ENCODE data around the gene SGPP1. TPM values are rescaled to one million over a fixed set of nuclear protein-coding genes. Genes with fewer than 3 reads are reported as not detected.
"Not testable (repeated sequence)": the region's sequence is repeated elsewhere in the genome, so short reads cannot be mapped to it uniquely, and the experiment has no call there.

Gene SGPP1
- 19.4 and 21.8 TPM in 2 replicates for total RNA-seq

GRCh38 chr14:63727736-63728728 is at the start of gene SGPP1:
TSS of gene SGPP1 (minus strand) at chr14:63728065. CDS start at chr14:63727944, 121 bp downstream.
- intact Hi-C loops (cut with micrococcal nuclease): loop anchor here (1.0 to 10.0 kb wide), 10 partner anchors 9 to 661 kb away; partner anchors contain the start of genes MTHFD1, PPP2R5E and SYNE2

GRCh38 chr14:63777024-63777423 is 49.2 kb upstream of the SGPP1 start:
- intact Hi-C loops (cut with micrococcal nuclease): no loop called here

GRCh38 chr14:63773504-63773903 is 45.6 kb upstream of the SGPP1 start:
- intact Hi-C loops (cut with micrococcal nuclease): no loop called here

- intact Hi-C loops (cut with micrococcal nuclease): loop anchor here (1.0 to 2.0 kb wide), 7 partner anchors 11 to 1607 kb away; partner anchors contain the start of genes PPP2R5E and SGPP1
Observed at GRCh38 chr14:63770187-63770807, 42.4 kb upstream of the SGPP1 start.

DNA sequence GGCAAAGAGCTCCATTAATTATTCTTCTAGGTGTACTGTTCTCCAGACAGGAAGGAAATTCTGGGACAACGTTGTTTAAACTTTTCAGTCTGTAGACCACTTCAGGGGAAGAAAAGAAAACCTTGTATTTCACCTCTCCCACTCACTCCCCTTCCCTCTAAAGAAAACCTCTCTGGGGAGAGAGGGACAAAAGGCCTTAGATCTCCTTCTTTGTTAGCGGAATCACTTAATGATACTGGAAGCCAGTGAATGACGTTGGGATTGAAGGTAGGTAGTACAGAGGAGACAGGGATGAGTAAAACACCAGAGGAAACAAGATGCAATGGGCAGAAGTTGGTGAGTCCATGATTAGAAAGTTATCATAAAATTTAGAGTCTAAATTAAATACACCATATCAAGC is 38.7 kb upstream of the SGPP1 start:
- intact Hi-C loops (cut with micrococcal nuclease): no loop called here

GRCh38 chr14:63764620-63765139 is 36.8 kb upstream of the SGPP1 start:
- intact Hi-C loops (cut with micrococcal nuclease): no loop called here

DNA sequence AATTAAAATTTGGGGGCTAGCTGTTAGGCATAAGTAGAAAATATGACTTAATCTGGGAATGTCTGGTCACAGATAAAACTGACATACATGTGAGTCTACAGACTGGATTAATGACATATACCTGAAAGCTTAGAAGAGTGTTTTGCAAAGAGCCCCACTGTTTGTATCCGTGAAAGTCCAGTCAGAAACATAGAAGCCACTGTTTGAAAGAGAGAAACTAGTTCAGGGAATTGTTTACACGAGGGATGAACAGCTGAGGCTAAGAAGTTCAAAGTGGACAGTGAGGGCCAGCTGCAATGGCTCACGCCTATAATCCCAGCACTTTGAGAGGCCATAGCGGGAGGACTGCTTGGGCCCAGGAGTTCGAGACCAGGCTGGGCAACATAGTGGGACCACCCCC is 36.2 kb upstream of the SGPP1 start:
- intact Hi-C loops (cut with micrococcal nuclease): no loop called here

DNA sequence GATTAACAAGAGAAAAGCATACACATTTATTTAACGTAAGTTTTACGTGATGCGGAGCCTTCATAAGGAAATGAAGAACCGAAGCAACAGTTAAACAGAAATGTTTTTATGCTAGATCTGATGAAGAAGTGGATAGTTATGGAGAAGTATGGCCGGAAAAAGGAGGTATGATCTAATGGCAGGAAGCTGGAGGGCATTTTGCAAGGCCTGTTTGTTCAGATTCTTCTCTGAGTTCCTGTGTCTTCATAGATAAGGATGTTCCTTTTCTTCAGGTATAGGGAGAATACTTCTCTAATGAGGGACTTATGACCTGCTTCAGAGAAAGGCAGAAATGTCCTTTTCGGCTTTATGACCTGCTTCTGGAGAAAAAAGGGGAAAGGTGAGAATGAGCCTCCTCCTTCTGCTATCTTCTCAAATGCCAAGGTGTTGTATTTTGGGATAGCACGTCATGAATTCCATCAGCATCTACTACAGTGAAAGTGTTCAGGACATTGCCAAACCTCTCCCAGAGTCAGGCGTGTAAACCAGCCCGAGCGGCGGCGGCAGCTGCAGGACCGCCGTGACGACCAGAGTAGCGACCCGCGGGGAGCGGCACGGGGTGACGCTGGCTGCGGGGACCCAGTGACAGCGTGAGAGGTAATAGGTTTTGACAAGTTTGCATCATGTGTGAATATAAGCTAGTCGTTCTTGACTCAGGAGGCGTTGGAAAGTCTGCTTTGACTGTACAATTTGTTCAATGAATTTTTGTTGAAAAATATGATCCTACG is 33.7 kb upstream of the SGPP1 start:
- intact Hi-C loops (cut with micrococcal nuclease): no loop called here

DNA sequence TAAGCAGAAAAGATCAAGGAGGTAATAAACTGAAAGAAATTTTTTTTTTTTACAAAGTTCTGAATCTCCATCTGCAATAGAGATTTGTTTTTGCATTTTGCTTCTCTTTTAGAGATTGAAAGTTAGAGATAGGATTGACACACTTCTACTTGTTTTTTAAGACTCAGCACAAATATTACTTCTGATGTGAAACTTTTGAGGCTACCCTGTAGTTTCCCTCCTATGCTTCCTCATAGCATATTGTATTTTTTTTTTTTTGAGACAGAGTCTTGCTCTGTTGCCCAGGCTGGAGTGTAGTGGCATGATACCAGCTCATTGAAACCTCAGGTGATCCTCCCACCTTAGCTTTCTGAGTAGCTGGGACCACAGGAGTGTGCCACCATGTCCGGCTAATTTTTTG is 32.1 kb upstream of the SGPP1 start:
- intact Hi-C loops (cut with micrococcal nuclease): no loop called here

- intact Hi-C loops (cut with micrococcal nuclease): loop anchor here (1.0 to 5.0 kb wide), 6 partner anchors 11 to 282 kb away; partner anchors contain the start of genes PPP2R5E and SGPP1
Observed at GRCh38 chr14:63759456-63759855, 31.6 kb upstream of the SGPP1 start.

DNA sequence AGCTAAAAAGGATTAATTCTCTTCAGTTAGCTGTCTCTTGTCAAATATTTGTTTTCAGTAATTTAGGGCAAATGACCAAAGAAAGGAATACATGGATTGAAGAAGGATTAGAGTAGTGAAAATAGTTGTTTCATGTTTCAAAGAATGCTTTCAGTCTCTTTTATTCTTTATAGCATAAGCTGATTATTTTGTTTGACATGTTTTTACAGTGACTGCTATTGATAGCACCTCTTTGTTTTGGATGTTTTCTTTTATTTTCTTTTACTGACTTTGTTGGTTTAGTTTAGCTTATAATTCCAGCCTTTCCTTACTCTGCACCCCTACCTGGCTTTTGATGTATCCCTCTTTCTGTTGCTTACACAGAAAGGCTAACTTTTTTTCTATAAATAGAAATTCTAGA is 29.3 kb upstream of the SGPP1 start:
- intact Hi-C loops (cut with micrococcal nuclease): loop anchor here (5.0 kb wide), 1 partner anchor 280 kb away; no protein-coding TSS in a partner anchor

GRCh38 chr14:63752449-63753169 is 24.7 kb upstream of the SGPP1 start:
- intact Hi-C loops (cut with micrococcal nuclease): no loop called here

GRCh38 chr14:63751076-63751475 is 23.2 kb upstream of the SGPP1 start:
- intact Hi-C loops (cut with micrococcal nuclease): not testable (repeated sequence)

- intact Hi-C loops (cut with micrococcal nuclease): no loop called here
Observed at GRCh38 chr14:63747846-63748245, 20.0 kb upstream of the SGPP1 start.

GRCh38 chr14:63745858-63746425 is 18.1 kb upstream of the SGPP1 start:
- intact Hi-C loops (cut with micrococcal nuclease): no loop called here

GRCh38 chr14:63745272-63745671 is 17.4 kb upstream of the SGPP1 start:
- intact Hi-C loops (cut with micrococcal nuclease): no loop called here

DNA sequence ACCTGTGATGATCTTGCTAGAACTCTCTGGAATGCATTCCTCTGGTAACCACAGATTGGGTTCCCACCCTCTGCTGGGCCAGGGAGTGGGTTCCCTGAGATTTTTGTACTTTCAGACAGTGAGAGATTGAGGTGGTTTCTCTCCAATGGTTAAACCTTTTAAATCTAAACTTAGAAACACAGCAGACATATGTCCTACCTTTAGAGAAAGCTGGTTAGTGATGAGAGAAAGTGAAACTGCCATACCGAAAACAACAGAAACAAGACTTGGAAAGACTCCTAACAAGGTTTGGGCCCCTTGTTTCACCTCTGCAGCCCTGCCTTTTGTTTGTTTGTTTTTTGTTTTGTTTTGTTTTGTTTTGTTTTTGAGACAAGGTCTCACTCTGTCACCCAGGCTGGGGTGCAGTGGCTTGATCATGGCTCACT is 9.7 kb upstream of the SGPP1 start:
- intact Hi-C loops (cut with micrococcal nuclease): loop anchor here (1.0 to 2.0 kb wide), 3 partner anchors 9 to 97 kb away; partner anchors contain the start of genes SGPP1 and WDR89

GRCh38 chr14:63735720-63736119 is 7.9 kb upstream of the SGPP1 start:
- intact Hi-C loops (cut with micrococcal nuclease): loop anchor here (2.0 kb wide), 1 partner anchor 95 kb away; the partner anchor contains the start of gene WDR89

DNA sequence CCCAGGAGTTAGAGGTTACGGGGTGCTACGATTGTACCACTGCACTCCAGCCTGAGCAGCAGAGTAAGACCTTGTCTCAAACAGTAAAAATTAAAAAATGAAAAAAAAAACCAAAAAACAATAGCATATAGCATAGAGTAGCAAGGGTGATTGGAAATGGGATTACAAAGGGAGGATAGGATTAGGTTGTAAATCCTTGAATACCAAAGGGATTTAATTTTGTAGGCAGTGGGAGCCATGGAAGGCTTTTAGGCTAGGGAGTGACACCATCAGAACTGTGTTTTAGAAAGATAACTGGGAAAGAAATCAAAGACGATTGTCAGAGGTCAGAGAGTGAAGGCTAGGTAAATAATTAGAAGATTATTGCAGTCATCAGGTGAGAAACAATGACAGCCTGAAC is 2.8 kb upstream of the SGPP1 start:
- intact Hi-C loops (cut with micrococcal nuclease): no loop called here
